Measurements from ENCODE around the gene BLTP2. TPM values are rescaled to one million over a fixed set of nuclear protein-coding genes. Genes with fewer than 3 reads are reported as not detected.

BLTP2 gene
- polyA plus RNA-seq, 3 donors = 46.8 to 69.2 (median 53.2) TPM

- no CpG with 5 or more reads among the region's 3 CpGs for WGBS (ENCODE audit: insufficient coverage)
- Histone ChIP-seq H3K9me3 (replicated peaks in 1 of 2; ENCODE audit: control insufficient read depth in 1 of 2, insufficient read depth in 1 of 2, low read length in 2 of 2) (no peaks in the 10 kb centered on the region), H3K4me3 (replicated peaks in 1 of 3; ENCODE audit: low read depth in 2 of 3, low read length in 3 of 3) (no peak overlapping the region), H3K27me3 (ENCODE audit: control insufficient read depth in 2 of 2, insufficient read depth in 2 of 2, low read length in 2 of 2) (no peaks in the 10 kb centered on the region), H3K4me1 (ENCODE audit: control insufficient read depth in 1 of 2, insufficient read depth in 2 of 2, low read length in 2 of 2) (no peaks in the 10 kb centered on the region), H2AFZ (ENCODE audit: insufficient read depth, low read depth, low read length, poor library complexity, severe bottlenecking) (no peak overlapping the region), H4K20me1 (ENCODE audit: insufficient read depth, low read length) (peaks cover 53% of the 10 kb centered on the region), H3K9ac (ENCODE audit: insufficient read depth, low read length, poor library complexity, severe bottlenecking) (no peak overlapping the region), H3K36me3 (replicated peaks in 1 of 2; ENCODE audit: control insufficient read depth in 1 of 2, insufficient read depth in 2 of 2, low read length in 2 of 2) (peaks cover 96 to 98% of the 10 kb centered on the region in 2 donors), H3K27ac (ENCODE audit: low read depth in 1 of 2, low read length in 2 of 2) (no peak overlapping the region), H3K4me2 (replicated peaks; ENCODE audit: extremely low read depth, low read length, poor library complexity, severe bottlenecking) (no peak overlapping the region), H3K79me2 (ENCODE audit: insufficient read depth, low read length) (no peaks in the 10 kb centered on the region)
- peaks cover 89 to 96% of the 10 kb centered on the region in 2 donors for H3K36me3 Mint-ChIP-seq
- H3K4me3 Mint-ChIP-seq = no peak overlapping the region
- no peak overlapping the region for H3K27ac Mint-ChIP-seq
- no peaks in the 10 kb centered on the region for H3K27me3 Mint-ChIP-seq (ENCODE audit: low read depth in 3 of 3)
- no peak for DNase-seq
- intact Hi-C loops (cut with micrococcal nuclease) = no loop called here
- no peaks in the 10 kb centered on the region for H3K9me3 Mint-ChIP-seq
- no peaks in the 10 kb centered on the region for H3K4me1 Mint-ChIP-seq
- TF ChIP-seq, protein P1, sequence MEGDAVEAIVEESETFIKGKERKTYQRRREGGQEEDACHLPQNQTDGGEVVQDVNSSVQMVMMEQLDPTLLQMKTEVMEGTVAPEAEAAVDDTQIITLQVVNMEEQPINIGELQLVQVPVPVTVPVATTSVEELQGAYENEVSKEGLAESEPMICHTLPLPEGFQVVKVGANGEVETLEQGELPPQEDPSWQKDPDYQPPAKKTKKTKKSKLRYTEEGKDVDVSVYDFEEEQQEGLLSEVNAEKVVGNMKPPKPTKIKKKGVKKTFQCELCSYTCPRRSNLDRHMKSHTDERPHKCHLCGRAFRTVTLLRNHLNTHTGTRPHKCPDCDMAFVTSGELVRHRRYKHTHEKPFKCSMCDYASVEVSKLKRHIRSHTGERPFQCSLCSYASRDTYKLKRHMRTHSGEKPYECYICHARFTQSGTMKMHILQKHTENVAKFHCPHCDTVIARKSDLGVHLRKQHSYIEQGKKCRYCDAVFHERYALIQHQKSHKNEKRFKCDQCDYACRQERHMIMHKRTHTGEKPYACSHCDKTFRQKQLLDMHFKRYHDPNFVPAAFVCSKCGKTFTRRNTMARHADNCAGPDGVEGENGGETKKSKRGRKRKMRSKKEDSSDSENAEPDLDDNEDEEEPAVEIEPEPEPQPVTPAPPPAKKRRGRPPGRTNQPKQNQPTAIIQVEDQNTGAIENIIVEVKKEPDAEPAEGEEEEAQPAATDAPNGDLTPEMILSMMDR (IDR thresholded peaks at IDR 0.05) = no peak
Measured at GRCh38 chr17:28622186-28622585, 22.8 kb downstream of the BLTP2 start.

- H3K79me2 ChIP-seq (ENCODE audit: insufficient read depth, low read length) = no peaks in the 10 kb centered on the region
- no peak overlapping the region for H3K4me3 ChIP-seq (replicated peaks in 1 of 3; ENCODE audit: low read depth in 2 of 3, low read length in 3 of 3)
- peaks cover 0 to 1% (median 0%) of the 10 kb centered on the region in 3 donors for H3K27me3 Mint-ChIP-seq (ENCODE audit: low read depth in 3 of 3)
- no peaks in the 10 kb centered on the region for H3K9me3 Mint-ChIP-seq
- no peak overlapping the region for H3K9ac ChIP-seq (ENCODE audit: insufficient read depth, low read length, poor library complexity, severe bottlenecking)
- intact Hi-C loops (cut with micrococcal nuclease) = no loop called here
- TF ChIP-seq, protein P1 (IDR thresholded peaks at IDR 0.05) = no peak
- H3K4me1 Mint-ChIP-seq = no peaks in the 10 kb centered on the region
- no peaks in the 10 kb centered on the region for H3K9me3 ChIP-seq (replicated peaks in 1 of 2; ENCODE audit: control insufficient read depth in 1 of 2, insufficient read depth in 1 of 2, low read length in 2 of 2)
- H3K27ac ChIP-seq (ENCODE audit: low read depth in 1 of 2, low read length in 2 of 2) = no peak overlapping the region
- peaks cover 59% of the 10 kb centered on the region for H4K20me1 ChIP-seq (ENCODE audit: insufficient read depth, low read length)
- no peak for DNase-seq
- no peak overlapping the region for H2AFZ ChIP-seq (ENCODE audit: insufficient read depth, low read depth, low read length, poor library complexity, severe bottlenecking)
- H3K36me3 Mint-ChIP-seq = peaks cover 93 to 98% of the 10 kb centered on the region in 2 donors
- H3K4me3 Mint-ChIP-seq = no peak overlapping the region
- WGBS (ENCODE audit: insufficient coverage) = 100% methylated on average over 2 of the region's 2 CpGs
- no peaks in the 10 kb centered on the region for H3K27me3 ChIP-seq (ENCODE audit: control insufficient read depth in 2 of 2, insufficient read depth in 2 of 2, low read length in 2 of 2)
- H3K27ac Mint-ChIP-seq = peak overlapping the region in 1 of 7 donors; percentile 25
- H3K36me3 ChIP-seq (replicated peaks in 1 of 2; ENCODE audit: control insufficient read depth in 1 of 2, insufficient read depth in 2 of 2, low read length in 2 of 2) = peaks cover 98 to 100% of the 10 kb centered on the region in 2 donors
- H3K4me2 ChIP-seq (replicated peaks; ENCODE audit: extremely low read depth, low read length, poor library complexity, severe bottlenecking) = no peak overlapping the region
- H3K4me1 ChIP-seq (ENCODE audit: control insufficient read depth in 1 of 2, insufficient read depth in 2 of 2, low read length in 2 of 2) = no peaks in the 10 kb centered on the region
Measured at GRCh38 chr17:28620010-28620409, 24.9 kb downstream of the BLTP2 start.
